ENCODE measurements around the gene CCL23. TPM values are rescaled to one million over a fixed set of nuclear protein-coding genes. Genes with fewer than 3 reads are reported as not detected.
A peak's percentile ranks its signal among the peaks of the same experiment; 100 is the strongest.
"Not testable (repeated sequence)": the region's sequence is repeated elsewhere in the genome, so short reads cannot be mapped to it uniquely, and the experiment has no call there.

CCL23 gene, protein sequence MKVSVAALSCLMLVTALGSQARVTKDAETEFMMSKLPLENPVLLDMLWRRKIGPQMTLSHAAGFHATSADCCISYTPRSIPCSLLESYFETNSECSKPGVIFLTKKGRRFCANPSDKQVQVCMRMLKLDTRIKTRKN
- total RNA-seq, result 1 to 10 TPM in 1 of 2 donors, not detected in 1; 1.8 TPM
- long read RNA-seq, result 0 reads

DNA sequence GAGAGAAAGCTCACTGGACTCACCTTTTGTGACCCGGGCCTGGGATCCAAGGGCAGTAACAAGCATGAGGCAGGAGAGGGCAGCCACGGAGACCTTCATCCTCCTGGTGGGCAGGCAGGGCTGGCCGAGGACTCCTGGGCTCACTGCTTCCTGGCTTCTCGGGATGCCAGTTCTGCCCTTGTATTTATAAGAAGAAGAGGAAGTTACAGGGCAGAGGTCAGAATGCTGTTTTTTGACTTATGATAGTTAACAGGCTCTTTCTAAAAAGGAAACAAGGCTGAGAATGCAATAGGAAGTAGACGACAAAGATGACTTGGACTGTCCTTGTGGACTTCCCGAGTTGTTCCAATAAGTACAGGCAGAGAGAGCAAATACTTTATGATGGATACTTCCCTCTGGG lies at the start of gene CCL23:
Gene CCL23, minus strand, starts transcription at position 174 of the 400 bp plus-strand sequence. Its CDS starts 75 bp downstream, at position 99.
- intact Hi-C loops (cut with DNase I), result no loop called here
- peak in 1 of 2 donors; percentile 22 for ATAC-seq

DNA sequence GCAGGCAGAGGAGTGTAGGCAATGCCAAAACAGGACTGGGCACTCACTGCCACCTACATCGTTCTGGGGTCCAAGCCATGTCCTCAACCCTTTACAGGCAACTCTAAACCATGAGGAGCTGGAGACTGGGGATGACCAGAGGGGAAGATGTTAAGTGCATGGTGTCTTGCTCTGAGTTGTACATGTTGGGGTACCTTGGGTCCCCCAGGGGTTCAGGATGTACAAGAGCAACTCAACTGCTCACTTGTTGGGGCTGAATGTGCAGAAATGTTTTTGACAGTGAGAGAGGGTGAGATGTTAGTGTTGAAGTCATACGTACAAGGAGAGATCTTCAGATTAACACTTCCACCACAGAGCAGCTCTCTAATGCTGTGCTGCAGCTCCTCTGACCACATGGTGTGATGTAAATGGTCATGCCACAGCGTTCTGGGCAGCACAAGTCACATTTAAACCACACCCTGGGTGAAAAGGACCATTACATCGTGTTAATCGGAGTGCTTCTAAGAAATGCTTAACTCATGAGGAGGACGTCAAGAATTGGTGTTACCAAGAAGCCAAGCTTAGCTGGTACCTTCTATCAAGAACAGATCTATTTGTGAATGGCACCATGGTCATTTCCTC lies 48.7 kb upstream of the CCL23 start:
- intact Hi-C loops (cut with DNase I), result no loop called here
- ATAC-seq (peak; percentile 46 to 74), DNase-seq (no peak)

More for the DNA sequence above, at the start of gene CCL23:
- DNase-seq, result no peak

DNA sequence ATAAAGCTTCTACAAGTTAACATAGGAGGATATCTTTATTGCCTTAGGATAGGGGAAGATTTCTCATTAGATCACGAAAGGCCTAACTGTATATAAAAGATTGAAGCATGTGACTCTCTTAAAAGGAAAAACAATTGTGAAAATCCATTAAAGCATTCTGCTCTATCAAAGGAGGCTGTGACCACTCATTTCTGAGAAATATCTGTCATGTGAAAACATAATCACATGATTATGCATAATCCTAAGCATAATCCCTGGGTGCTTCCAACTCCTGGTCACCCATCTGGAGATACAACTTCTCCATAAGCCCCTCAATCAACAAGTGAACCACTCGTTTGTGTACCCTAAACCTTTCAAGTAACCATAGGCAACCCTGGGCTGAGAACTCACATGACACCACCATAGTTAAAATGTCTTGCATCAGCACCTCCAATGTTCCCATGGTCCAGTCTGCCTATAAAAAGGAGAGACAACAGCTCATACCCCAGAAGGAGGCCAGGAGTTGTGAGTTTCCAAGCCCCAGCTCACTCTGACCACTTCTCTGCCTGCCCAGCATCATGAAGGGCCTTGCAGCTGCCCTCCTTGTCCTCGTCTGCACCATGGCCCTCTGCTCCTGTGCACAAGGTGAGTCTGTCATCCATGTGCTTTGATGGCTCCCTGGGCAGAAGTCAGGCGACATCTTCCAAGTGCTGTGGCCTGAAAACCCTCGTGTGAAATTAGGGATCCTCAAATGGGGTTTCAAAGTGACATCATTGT lies 46.2 kb upstream of the CCL23 start, which contains the start of gene CCL18:
Gene CCL18, plus strand, starts transcription at position 487 of the 756 bp plus-strand sequence. Its CDS starts 71 bp downstream, at position 558.
- DNase-seq (no peak), ATAC-seq (no peak)
- intact Hi-C loops (cut with DNase I), result no loop called here

DNA sequence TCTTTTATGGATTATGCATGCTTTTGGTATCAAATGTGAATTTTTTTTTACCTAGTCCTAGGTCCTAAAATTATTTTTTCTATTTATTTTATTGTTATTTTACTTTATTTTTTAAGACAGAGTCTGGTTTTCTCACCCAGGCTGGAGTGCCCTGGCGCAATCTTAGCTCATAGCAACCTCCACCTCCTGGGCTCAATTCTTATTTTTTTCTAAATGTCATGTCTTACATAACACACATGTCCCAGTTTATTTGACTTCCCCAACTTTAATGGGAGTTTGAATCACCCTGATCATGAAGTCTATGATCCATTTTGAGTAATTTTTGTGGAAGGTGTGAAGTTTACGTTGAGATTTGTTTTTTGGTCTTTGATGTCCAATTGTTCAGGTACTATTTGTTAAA lies 43.0 kb upstream of the CCL23 start:
- DNase-seq (no peak), ATAC-seq (no peak)
- intact Hi-C loops (cut with DNase I), result no loop called here

DNA sequence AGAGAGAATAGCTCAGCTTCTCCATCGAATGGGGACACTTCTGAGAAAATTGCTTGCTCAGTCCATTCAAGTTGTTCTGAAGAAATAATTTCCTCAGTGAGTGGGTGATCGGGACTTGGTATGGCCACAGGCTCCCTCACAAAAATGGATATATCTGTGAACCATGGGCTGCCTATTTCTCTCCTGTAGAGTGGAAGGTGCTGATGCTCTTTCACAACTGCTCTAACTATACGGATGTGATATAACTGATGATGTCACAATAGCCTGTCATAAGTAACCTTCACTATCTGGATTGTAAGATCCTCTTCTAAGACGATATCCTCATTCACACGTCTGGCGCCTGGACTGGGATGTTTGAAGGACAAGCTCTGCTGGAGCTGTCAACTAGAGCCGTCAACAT lies 41.6 kb upstream of the CCL23 start:
- no peak for DNase-seq
- no peak for ATAC-seq
- intact Hi-C loops (cut with DNase I), result no loop called here

DNA sequence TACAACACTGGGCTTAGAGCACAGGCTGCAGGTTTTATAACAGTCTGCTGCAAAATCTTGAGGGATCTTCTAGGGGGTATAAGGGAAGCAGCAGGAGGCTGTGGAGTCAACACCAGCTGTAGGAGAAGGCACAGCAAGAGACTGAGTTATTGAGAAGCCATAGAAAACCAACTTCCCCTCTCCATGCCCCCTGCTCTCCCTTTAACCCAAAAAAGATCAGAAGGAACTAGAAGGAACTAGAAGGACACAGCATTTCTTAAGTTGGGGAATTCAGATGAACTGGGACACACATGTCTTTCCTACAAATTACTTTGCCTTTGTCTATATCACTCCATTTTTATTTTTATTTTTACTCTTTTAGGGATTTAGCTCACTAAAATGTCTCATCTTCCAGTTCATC lies 40.1 kb upstream of the CCL23 start:
- no peak for ATAC-seq
- intact Hi-C loops (cut with DNase I), result no loop called here

DNA sequence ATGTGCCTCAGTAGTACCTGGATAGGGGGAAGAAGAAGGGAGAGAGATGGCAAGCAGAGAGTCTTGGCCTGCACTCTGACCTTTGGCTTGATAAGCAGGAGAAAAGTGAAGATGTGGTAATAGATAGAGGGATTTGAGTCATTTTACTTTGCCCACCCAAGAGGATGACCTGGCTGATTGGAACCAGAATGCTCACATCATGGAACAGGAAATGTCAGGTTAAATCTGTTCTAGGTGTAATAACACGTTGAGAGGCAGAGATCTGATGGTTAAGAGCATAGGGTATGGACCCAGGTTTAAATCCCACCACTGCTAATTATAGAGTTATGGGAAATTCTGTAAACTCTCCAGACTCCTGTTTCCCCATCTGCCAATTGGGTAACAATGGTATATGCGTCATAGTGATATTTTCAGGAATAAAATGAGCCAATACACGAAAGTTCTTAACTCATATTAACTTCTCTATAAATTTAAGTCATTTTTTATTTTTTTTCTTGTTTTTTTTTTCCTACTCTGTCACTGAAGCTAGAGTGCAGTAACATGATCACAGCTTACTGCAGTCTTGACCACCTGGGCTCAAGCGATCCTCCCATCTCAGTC lies 38.2 kb upstream of the CCL23 start:
- ATAC-seq (no peak), DNase-seq (no peak)
- intact Hi-C loops (cut with DNase I), result no loop called here

More for the DNA sequence above, 40.1 kb upstream of the CCL23 start:
- DNase-seq, result no peak

DNA sequence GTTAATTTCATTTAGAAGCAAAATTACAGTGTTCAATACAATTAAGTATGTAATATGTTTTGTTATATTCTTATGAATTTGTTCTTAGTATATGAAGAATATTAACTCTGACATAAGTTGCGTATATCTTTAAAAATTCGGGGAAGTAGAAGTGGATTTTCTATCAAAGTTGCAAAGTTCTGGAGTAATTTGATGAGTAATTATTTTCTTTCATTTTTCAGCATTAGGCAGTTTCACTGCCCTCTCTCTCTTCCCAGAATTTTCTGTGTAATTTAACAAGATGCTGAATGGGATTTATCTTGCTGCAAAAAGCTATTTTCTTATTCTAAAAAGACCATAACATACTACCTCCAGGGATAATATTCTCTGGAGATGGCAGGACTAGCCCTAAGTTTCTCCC lies 37.4 kb upstream of the CCL23 start:
- DNase-seq, result no peak
- intact Hi-C loops (cut with DNase I), result no loop called here
- no peak for ATAC-seq

DNA sequence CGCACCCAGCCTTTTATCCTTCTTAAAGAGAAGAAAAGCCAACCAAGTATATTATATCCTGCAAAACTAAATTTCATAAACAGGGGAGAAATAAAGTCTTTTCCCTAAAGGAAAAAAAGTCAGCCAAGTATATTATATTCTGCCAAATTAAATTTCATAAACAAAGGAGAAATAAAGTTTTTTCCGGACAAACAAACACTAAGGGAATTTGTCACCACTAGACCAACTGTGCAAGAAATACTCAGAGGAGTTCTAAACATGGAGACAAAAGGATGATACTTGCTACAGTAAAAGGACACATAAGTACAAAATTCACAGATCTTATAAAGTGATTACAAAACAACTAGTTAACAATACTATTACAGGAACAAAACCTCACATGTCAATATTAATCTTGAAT lies 31.9 kb upstream of the CCL23 start:
- no peak for DNase-seq
- ATAC-seq, result no peak
- intact Hi-C loops (cut with DNase I), result no loop called here

DNA sequence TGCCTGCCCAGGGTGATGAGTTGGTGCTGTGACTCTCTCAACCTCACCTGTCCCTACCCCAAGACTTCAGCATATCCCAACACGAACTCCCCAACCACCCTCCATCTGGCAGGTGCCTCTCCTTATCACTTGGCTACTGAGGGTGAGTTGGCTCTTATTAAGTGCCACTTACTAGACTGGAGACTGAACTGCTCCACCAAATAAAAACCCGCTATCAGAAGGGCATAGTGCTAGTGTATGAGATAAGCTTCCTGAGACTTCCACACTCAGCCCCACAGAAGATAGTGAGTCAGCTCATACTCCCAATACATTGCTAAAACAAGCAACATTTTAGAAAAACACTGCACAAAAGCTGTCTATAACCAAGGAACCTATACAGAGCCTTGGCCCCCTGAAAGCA lies 30.3 kb upstream of the CCL23 start:
- intact Hi-C loops (cut with DNase I), result no loop called here
- no peak for DNase-seq
- ATAC-seq, result no peak

DNA sequence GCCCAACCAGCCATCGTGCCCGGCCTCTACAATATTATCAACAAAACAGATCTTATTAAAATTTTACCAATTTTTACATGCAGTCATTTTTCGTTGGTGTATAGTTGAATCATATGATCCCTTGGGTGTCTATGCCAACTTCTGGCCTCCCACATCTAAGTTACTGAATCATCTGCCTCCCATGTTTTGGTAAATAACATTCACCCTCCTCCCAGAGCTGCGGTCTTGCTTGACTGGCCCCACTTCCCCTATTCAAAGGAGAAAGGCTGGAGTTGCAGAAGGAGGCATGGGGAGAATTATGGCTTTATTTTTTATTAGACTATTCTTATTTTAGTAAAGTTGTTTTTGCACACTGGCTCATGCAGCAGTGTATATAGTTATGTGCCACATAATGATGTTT lies 18.5 kb upstream of the CCL23 start:
- DNase-seq, result no peak
- ATAC-seq, result no peak
- intact Hi-C loops (cut with DNase I), result no loop called here

DNA sequence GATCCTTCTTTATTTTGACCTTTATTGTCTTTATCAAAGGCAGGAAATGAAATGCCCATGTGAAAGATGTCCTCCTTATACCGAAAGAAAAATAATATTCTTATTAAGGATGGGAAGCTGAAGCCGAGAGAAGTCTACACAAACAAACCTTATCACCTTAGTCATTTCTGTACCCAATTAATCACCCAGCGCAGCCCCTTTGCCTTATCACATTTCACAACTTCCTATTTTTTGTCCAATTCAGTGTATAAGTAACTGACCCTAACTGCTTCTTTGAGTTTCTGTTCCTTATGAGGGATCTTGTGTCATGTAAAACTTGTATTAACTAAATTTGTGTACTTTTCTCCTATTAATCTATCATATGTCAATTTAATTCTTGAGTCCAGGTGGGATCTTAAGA lies 16.4 kb upstream of the CCL23 start:
- intact Hi-C loops (cut with DNase I), result no loop called here
- no peak for DNase-seq
- no peak for ATAC-seq

DNA sequence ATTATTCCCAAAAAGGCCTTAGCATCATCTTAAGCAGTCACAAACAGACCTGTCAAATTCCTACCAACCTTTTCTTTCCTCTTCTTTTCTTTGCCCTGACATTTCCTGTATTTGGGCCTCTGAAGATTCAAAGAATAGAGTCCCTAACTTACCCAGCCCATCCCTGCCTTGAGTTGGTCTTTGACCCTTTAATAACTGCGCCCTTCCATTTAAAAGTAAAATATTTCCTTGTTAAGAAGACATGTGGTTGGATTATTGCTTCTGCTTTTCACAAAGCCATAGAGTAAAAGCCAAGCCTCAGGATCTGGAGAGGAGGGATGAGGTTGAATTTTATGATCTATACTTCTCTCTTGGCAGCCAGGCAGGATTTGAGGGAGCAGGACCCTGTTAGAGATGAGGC lies 13.2 kb upstream of the CCL23 start:
- intact Hi-C loops (cut with DNase I), result no loop called here
- no peak for DNase-seq
- no peak for ATAC-seq

DNA sequence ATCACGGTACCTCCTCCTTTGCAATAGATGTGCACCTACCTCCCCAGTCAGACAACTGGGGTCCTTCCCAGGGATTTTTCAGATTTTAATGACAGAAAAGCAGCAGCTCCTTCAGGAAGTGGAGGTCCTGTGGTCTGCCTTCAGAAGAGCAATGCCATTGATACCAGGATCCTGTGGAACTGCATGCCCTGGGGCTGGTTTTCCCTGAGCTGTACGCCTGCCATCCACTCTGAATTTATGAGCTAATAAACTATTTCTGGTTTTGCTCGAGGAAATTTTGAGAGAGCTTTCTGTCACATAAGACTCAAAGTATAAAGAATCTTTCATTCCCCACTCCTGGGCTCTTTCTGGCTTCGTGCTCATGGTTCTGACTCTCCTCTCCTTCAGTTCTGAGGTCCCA lies 10.0 kb upstream of the CCL23 start:
- ATAC-seq, result no peak
- DNase-seq, result no peak
- intact Hi-C loops (cut with DNase I), result no loop called here

DNA sequence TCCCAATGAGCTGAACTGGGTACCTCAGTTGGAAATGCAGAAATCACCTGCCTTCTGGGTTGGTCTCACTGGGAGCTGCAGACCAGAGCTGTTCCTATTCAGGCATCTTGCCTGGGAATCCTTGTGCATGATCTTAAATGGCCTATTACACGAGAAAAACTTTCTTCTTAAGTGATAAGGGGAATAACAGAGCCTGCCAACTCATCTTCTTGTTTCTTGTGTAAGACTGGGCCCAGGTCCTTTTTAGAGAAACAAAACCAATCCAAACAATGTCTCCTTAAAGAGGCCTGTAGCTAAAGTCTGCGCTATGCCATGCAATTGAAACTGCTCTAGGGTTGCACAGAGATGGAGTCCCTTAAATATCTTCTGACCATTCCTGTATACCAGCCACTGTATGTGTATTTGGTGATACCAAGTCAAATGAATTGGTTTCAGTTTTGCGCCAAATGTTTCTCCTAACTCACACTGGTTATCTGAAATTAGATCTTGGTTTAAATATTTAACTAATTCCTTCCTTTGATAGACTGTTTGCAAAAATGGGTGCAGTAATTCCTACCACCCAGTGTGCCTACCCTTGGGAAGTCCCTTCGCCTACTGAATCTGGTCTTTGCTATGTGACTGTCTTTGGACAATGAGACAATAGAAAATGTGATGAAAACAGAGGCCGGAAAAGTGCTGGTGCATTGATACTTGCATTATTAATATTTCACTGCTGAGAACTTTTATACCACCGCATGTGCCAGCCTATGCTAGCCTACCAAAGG lies 6.5 kb upstream of the CCL23 start:
- intact Hi-C loops (cut with DNase I), result no loop called here
- no peak for ATAC-seq
- no peak for DNase-seq

DNA sequence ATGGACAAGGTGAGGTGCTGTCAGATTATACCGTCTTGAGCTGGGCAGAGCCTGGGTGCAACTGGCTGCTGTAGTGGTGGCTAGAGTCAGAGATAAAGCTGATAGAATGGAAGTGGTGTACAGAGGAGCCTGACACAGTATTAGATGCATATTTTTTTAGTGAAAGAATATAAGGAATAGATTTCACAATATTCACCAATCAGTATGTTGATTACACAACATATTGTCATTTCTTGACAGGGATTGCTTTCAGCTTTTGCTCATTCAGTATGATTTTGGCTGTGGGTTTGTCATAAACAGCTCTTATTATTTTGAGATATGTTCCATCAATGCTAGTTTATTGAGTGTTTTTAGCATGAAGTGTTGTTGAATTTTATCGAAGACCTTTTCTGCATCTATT lies 1.7 kb upstream of the CCL23 start:
- no peak for DNase-seq
- no peak for ATAC-seq
- intact Hi-C loops (cut with DNase I), result no loop called here

DNA sequence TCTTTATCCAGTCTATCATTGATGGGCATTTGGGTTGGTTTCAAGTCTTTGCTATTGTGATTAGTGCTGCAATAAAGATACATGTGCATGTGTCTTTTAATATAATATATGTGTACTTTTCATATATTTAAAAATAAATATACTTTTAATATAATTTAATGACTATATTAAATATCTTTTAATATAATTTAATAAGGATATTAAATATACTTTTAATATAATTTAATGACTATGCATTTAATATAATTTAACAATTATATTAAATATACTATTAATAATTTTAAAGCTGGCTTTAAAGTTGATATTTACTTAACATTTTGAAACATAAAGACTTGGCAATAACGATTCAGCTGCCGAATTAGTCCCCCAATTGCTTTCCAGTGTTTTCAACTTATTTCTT lies 1.2 kb downstream of the CCL23 start:
- DNase-seq (no peak), ATAC-seq (no peak)
- intact Hi-C loops (cut with DNase I), result no loop called here

DNA sequence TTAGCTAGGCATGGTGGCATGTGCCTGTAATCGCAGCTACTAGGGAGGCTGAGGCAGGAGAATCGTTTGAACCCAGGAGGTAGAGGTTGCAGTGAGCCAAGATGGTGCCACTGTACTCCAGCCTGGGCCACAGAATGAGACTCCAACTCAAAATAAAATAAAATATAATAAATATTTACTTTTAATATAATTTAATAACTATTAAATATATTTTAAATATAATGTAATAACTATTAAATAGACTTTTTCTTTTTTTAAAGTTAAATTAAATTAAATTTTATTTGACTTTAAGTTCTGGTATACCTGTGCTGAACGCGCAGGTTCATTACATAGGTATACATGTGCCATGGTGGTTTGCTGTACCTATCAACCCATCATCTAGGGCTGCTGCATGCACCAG lies 1.9 kb downstream of the CCL23 start:
- DNase-seq; ATAC-seq; intact Hi-C loops (cut with DNase I): not testable (repeated sequence)

DNA sequence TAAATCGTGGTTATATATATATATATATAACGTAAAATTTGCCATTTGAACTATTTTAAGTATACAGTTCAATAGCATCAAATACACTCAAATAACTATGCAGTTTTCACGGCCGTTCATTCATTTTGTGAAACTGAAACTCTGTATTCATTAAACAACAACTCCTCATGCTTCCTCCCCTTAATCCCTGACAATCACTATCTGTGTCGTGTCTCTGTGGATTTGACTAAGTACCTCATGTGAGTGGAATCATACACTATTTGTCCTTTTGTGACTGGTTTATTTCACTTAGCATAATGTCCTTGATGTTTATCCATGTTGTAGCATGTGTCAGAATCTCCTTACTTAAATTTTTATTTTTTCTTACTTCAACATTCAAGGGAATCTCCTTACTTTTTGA lies 2.8 kb downstream of the CCL23 start:
- intact Hi-C loops (cut with DNase I), result no loop called here
- no peak for DNase-seq
- no peak for ATAC-seq

DNA sequence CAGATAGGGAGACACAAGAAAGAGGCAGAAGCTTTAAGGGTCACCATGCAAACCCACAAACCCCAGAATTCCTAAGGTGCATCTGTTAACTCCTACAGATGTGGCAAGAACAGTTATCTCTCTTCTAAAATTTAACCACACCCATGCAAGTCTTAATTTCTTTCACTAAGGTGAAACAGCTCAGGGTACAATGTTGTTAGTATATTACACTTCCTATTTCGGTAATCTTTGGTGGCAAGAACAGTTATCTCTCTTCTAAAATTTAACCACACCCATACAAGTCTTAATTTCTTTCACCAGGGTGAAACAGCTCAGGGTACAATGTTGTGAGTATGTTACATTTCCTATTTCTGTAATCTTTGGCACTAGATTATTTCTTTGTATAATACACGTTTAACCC lies 6.6 kb downstream of the CCL23 start:
- intact Hi-C loops (cut with DNase I), result no loop called here
- DNase-seq, result no peak
- ATAC-seq, result no peak
